GM12891 (cell line): Measurements from ENCODE around the gene S100Z.

Experiments
- POLR2A ChIP-seq: IDR thresholded peaks from 2 replicates; pipeline ENCODE4 v1.6.1; 2011; ENCODE audit warnings: low read depth, low read length, control low read depth
- POLR2AphosphoS5 ChIP-seq: IDR thresholded peaks from 2 replicates; pipeline ENCODE4 v1.6.1; 2011; ENCODE audit warnings: low read depth, low read length, control low read depth
- SPI1 ChIP-seq: IDR thresholded peaks from 2 replicates; pipeline ENCODE4 v1.6.1; 2011; ENCODE audit warnings: low read depth, low read length, control low read depth
- TAF1 ChIP-seq: IDR thresholded peaks from 2 replicates; pipeline ENCODE4 v1.6.1; 2011; ENCODE audit warnings: low read depth, low read length, control low read depth

- TF ChIP-seq POLR2A (no peak), POLR2AphosphoS5 (no peak), TAF1 (no peak), SPI1 (no peak)
These were observed 11.8 kb downstream of the S100Z start for GRCh38 chr5:76861612-76862011.
